GM21619 (cell line): Measurements from ENCODE around the gene LRRC47.
"Not testable (repeated sequence)": the region's sequence is repeated elsewhere in the genome, so short reads cannot be mapped to it uniquely, and the experiment has no call there.

Experiments used
- ATAC-seq: cut with Tn5 transposase; IDR thresholded peaks from one replicate; pipeline ENCODE4 v1.9.1; 2021; ENCODE audit not compliant: unreplicated experiment

LRRC47 gene

GRCh38 chr1:3816331-3817137 is 20.2 kb upstream of the LRRC47 start:
- ATAC-seq = no peak

GRCh38 chr1:3814771-3815561 is 18.7 kb upstream of the LRRC47 start:
- ATAC-seq = no peak

GRCh38 chr1:3814065-3814464 is 17.8 kb upstream of the LRRC47 start:
- ATAC-seq = no peak

GRCh38 chr1:3811595-3811911 is 15.3 kb upstream of the LRRC47 start:
- ATAC-seq = no peak

- not testable (repeated sequence) for ATAC-seq
These were observed 14.0 kb upstream of the LRRC47 start for GRCh38 chr1:3810149-3810761.

- ATAC-seq = no peak
These were observed 13.4 kb upstream of the LRRC47 start for GRCh38 chr1:3809680-3810079.

- ATAC-seq = no peak
These were observed 11.5 kb upstream of the LRRC47 start for GRCh38 chr1:3807769-3808168.

- ATAC-seq = no peak
These were observed 8.7 kb upstream of the LRRC47 start for GRCh38 chr1:3805038-3805437.

- ATAC-seq = not testable (repeated sequence)
These were observed 8.3 kb upstream of the LRRC47 start for GRCh38 chr1:3804627-3804944.

GRCh38 chr1:3803905-3804626 is 7.8 kb upstream of the LRRC47 start:
- no peak for ATAC-seq

- not testable (repeated sequence) for ATAC-seq
These were observed 4.5 kb upstream of the LRRC47 start for GRCh38 chr1:3800795-3801194.

- ATAC-seq = no peak
These were observed 3.8 kb upstream of the LRRC47 start for GRCh38 chr1:3799976-3800685.

GRCh38 chr1:3795453-3796214 is 664 bp downstream of the LRRC47 start:
- ATAC-seq = peak; percentile 2

GRCh38 chr1:3790952-3791351 is 5.3 kb downstream of the LRRC47 start:
- ATAC-seq = no peak

GRCh38 chr1:3790500-3790923 is 5.8 kb downstream of the LRRC47 start:
- no peak for ATAC-seq

GRCh38 chr1:3789421-3790300 is 6.6 kb downstream of the LRRC47 start:
- no peak for ATAC-seq

GRCh38 chr1:3788756-3789420 is 7.4 kb downstream of the LRRC47 start:
- no peak for ATAC-seq

GRCh38 chr1:3787745-3788605 is 8.3 kb downstream of the LRRC47 start:
- no peak for ATAC-seq
